ENCODE results near the gene TMEM201. TPM values are rescaled to one million over a fixed set of nuclear protein-coding genes. Genes with fewer than 3 reads are reported as not detected.

The TMEM201 gene
- polyA plus RNA-seq, 1 experiment: 1.6 TPM

DNA sequence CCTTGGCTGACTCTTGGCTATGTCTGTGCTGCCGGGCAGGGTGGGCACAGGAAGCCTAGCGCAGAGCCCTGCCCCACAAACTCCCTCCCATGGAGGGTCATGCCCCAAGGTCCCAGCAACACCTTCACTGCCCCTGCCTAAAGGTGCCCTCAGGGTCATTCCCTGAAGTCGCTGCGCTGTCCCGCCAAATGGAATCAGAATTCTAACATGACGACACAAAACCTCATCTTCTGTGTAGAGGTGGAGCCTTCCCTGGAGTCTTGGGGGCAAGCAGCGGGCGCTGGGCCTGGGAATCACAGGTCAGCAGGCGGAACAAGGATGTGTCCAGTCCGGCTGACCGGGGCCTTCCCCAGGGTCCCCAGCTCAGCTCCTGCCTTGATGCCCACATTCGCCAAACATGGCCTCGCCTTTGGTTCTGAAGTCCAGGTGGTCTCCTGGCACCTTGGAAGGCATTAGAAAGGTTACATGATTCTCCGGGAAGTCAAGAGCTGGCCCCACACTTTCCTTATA, 17.3 kb downstream of the TMEM201 start:
- DNase-seq (ENCODE audit: low read depth, low spot score): no peak
- POLR2A ChIA-PET: no interaction called here
- CTCF ChIA-PET: interaction anchor here (0.9 kb wide), 1 partner anchor 10 kb away, joined by 3 read pairs; no protein-coding TSS in a partner anchor

DNA sequence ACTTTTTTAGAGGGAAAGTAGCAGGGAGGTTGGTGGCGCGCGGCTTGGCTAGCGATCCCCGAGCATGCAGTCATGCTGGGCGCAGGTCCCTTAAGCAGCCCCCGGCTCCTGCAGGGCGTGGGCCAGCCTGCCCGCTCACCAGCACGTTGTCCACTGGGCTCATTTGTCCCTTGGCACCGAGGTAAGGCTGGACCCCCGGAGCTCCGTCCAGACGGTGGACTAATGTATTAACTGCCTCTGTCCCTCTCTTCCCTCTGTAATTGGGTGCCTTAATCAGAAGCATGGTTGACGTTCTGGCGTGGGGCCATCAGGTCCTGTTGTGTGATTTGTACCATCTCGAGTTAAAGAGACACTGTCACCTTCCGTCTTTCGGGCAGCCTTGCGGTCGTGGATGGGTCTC, 17.7 kb downstream of the TMEM201 start:
- no peak for DNase-seq (ENCODE audit: low read depth, low spot score)
- ChIA-PET POLR2A (no interaction called here), CTCF (interaction anchor here (0.9 kb wide), 1 partner anchor 9 kb away, joined by 3 read pairs; no protein-coding TSS in a partner anchor)
- Histone ChIP-seq H3K4me3 (ENCODE audit: low read depth, low read length) (no peak overlapping the region), H3K9me3 (ENCODE audit: control insufficient read depth, insufficient read depth, low read length) (no peaks in the 10 kb centered on the region; the same call in 1 of the 2 replicates), H3K27me3 (ENCODE audit: control insufficient read depth, insufficient read depth, low read length) (no peaks in the 10 kb centered on the region), H3K27ac (ENCODE audit: low read depth, low read length) (no peak overlapping the region)
- no peak for TF ChIP-seq CTCF (IDR thresholded peaks at IDR 0.05; ENCODE audit: low read depth, low read length)

More for the DNA sequence above, 17.3 kb downstream of the TMEM201 start:
- Histone ChIP-seq H3K27ac (ENCODE audit: low read depth, low read length) (no peak overlapping the region), H3K27me3 (ENCODE audit: control insufficient read depth, insufficient read depth, low read length) (no peaks in the 10 kb centered on the region), H3K4me3 (ENCODE audit: low read depth, low read length) (no peak overlapping the region), H3K9me3 (ENCODE audit: control insufficient read depth, insufficient read depth, low read length) (no peaks in the 10 kb centered on the region; the same call in 1 of the 2 replicates)
- no peak for TF ChIP-seq CTCF (IDR thresholded peaks at IDR 0.05; ENCODE audit: low read depth, low read length)

DNA sequence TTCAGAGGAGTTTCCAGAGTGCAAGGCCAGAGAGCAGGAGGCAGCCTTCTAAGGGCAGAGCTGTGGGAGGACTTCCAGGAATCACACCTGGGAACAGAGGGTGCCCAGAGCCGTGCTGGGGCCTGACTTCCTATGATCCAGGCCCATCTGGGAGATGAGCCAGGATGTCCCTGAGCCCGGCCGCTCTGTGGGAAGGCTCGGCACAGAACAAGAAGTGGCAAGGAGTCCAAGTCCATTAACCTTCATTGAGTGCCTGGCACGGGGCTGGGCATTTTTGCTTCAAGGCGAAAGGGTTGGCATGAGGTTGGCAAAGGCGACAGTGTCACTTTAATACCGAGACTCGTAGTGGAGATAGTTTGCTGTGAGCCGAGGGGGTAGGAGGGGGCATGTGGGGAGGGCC, 18.2 kb downstream of the TMEM201 start:
- POLR2A ChIA-PET: no interaction called here
- no peak overlapping the region for H3K4me3 ChIP-seq (ENCODE audit: low read depth, low read length)
- H3K27me3 ChIP-seq (ENCODE audit: control insufficient read depth, insufficient read depth, low read length): no peaks in the 10 kb centered on the region
- H3K9me3 ChIP-seq (ENCODE audit: control insufficient read depth, insufficient read depth, low read length): no peaks in the 10 kb centered on the region; the same call in 1 of the 2 replicates
- CTCF ChIA-PET: no interaction called here
- H3K27ac ChIP-seq (ENCODE audit: low read depth, low read length): no peak overlapping the region
- no peak for DNase-seq (ENCODE audit: low read depth, low spot score)
- TF ChIP-seq CTCF (IDR thresholded peaks at IDR 0.05; ENCODE audit: low read depth, low read length): no peak

DNA sequence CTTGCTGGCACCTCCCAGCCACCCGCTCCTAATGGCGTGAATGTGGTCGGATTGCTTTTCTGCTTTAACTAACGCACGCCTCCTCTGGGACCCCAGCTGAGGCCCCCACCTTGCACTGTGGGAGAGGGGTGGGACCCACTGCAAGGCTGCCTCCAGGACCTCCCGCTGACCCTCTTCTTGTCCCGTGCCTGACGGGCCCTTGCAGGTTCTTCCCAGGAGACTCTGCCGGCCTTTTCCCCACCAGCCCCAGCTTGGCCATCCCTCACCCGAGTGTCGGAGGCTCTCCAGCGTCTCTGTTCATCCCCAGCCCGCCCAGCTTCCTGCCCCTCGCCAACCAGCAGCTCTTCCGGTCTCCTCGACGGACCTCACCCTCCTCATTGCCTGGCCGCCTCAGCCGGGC, 18.6 kb downstream of the TMEM201 start:
- POLR2A ChIA-PET: no interaction called here
- no peak for DNase-seq (ENCODE audit: low read depth, low spot score)

GRCh38 chr1:9609998-9610397, 21.3 kb downstream of the TMEM201 start:
- Histone ChIP-seq H3K9me3 (ENCODE audit: control insufficient read depth, insufficient read depth, low read length) (no peaks in the 10 kb centered on the region; the same call in 1 of the 2 replicates), H3K27ac (ENCODE audit: low read depth, low read length) (no peak overlapping the region), H3K27me3 (ENCODE audit: control insufficient read depth, insufficient read depth, low read length) (no peaks in the 10 kb centered on the region), H3K4me3 (ENCODE audit: low read depth, low read length) (no peak overlapping the region)
- DNase-seq (ENCODE audit: low read depth, low spot score): no peak
- CTCF ChIA-PET: no interaction called here
- POLR2A ChIA-PET: no interaction called here
- TF ChIP-seq CTCF (IDR thresholded peaks at IDR 0.05; ENCODE audit: low read depth, low read length): no peak

More for the DNA sequence above, 18.6 kb downstream of the TMEM201 start:
- Histone ChIP-seq H3K27me3 (ENCODE audit: control insufficient read depth, insufficient read depth, low read length) (no peaks in the 10 kb centered on the region), H3K4me3 (ENCODE audit: low read depth, low read length) (no peak overlapping the region), H3K27ac (ENCODE audit: low read depth, low read length) (no peak overlapping the region), H3K9me3 (ENCODE audit: control insufficient read depth, insufficient read depth, low read length) (no peaks in the 10 kb centered on the region; the same call in 1 of the 2 replicates)
- CTCF ChIA-PET: no interaction called here
- TF ChIP-seq CTCF (IDR thresholded peaks at IDR 0.05; ENCODE audit: low read depth, low read length): no peak

Measured in AG04450 (cell line).